HG03457 (cell line): ENCODE results near the gene GGT6.

Experiments
- ATAC-seq: cut with Tn5 transposase; IDR thresholded peaks from one replicate; pipeline ENCODE4 v1.9.1; 2021; ENCODE audit warnings: moderate number of reproducible peaks; ENCODE audit not compliant: unreplicated experiment

GGT6 gene

DNA sequence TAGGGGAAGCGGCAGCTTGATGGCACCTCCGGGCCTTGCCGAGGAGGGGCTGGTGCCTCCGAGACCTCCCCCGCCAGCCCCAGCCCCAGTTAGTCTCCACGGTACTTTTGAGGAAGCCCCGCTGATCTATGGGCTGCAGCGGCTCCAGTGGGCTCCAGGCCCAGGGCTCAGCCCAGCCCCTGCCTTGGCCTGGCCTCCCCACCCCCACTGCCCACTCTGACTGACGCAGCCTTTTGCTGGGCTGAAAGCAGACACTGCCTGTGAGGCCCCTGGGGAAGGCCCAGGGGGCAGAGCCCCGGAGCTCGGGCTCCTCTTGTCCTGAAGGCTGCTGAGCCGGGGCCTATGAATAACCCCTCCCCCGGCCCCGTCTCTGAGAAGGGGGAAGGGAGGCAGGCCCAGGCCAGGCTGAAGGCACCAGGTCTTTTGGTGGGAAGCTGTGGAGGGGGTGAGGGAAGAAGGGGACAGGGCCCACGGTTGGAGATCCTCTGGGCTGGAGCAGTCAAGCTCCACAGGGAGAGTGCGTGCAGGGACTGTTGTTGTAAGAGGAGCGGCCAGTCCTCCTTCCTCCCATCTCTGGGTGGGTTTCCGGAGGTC is 16.4 kb upstream of the GGT6 start:
- no peak for ATAC-seq

DNA sequence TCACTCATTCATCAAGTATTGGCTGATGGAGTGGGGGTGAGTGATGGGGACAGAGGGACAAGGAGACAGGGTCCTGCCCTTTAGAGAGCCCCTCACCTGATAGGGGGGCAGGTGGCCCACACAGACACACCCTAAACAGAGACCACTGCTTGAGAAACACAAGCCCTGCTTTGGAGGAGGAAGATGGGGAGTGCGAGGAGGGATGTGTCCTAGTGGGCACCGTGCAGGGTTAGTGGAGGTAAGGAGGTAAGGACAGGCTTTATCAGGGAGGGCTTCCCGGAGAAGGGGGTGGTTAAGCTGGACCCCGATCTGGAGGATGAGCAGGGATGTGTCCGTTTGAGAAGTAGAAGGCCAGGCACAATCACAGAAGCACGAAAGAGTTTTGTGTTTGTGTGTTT is 15.8 kb upstream of the GGT6 start:
- ATAC-seq, result no peak

DNA sequence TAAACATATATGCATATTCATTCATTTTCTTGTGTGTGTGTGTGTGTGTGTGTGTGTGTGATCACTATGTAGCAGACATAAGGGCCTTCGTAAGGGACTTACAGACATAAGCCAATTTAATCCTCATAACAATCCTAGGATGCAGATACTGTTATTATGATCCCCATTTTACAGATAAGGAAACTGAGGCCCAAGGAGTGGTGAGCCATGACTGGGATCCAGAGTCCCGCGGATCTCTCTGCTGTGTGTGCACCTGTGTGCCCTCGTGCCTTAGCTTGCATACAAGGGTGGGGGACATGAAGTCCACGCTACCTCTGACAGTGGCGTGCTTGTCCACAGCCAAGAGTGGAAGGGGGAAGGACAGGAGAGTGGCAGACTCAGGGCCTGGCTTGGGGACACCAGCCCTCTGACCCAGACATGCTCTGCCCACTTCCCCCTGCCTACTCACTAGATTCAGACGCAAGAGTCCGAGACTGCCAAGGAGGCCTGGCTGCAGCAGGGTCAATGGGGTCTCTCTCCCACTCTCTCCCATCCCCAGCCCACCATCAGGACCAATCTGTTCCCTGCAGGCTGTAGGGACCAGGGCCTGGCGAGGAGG is 14.2 kb upstream of the GGT6 start:
- ATAC-seq, result no peak

DNA sequence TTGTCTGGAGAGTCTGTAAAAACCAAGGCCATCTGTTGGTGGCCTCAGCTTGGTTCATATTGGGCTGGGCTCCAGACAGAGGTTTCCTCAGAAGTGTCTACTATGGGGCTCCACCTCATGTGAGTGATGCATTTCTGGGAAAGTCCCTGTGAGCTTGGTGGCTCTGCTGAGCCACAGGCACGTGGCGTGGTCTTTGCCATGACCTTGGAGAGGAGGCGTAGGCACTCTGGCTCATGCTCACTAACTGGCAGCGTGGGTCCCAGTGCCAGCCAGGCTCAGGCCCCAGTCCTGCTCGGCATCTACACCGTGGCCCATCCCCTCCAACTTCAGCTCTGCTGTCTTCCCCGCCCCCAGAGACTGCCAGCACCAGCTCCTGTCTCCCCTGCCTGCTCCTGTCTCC is 13.3 kb upstream of the GGT6 start:
- no peak for ATAC-seq

DNA sequence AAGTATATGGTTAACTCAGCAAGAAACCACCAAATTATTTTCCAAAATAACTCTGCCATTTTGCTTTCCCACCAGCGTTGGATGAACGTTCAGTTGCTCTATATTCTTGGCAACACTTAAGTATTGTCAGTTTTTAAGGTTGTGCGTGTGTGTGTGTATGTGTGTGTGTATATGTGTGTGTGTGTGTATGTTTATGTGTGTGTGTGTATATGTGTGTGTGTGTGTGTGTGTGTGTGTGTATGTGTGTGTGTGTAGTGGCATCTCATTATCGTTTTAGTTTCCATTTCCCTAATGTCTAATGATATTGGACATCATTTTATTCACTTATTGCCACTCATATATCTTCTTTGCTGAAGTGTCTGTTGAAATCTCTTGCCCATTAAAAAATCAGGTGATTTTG is 12.7 kb upstream of the GGT6 start:
- ATAC-seq, result no peak

DNA sequence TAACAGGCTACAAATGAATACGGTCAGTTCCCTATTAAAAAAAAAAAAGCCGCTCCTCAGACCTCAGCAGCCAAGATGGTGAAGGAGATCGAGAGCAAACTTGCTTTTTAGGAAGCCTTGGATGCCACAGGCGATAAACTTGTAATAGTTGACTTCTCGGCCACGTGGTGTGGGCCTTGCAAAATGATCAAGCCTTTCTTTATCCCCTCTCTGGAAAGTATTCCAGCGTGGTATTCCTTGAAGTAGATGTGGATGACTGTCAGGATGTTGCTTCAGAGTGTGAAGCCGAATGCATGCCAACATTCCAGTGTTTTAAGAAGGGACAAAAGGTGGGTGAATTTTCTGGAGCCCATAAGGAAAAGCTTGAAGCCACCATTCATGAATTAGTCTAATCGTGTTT is 11.8 kb upstream of the GGT6 start:
- ATAC-seq, result no peak

DNA sequence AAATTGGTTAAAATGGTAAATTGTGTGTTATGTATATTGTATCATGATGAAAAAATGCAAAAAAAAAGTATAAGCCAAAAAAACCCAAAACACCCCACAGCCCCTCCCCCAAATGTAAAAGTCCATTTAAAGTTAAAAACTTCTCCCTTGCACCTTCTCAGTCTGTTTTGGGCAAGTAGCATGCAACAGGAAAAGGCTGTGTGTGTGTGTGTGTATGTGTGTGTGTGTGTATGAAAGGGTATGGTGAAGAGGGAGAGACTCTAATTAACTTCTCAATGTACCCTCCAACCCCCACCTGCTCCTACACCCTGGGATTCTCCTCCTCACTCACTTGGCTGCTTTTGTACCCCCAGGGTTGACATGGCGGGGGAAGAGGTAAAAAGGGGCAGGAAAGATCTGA is 9.2 kb upstream of the GGT6 start:
- no peak for ATAC-seq

DNA sequence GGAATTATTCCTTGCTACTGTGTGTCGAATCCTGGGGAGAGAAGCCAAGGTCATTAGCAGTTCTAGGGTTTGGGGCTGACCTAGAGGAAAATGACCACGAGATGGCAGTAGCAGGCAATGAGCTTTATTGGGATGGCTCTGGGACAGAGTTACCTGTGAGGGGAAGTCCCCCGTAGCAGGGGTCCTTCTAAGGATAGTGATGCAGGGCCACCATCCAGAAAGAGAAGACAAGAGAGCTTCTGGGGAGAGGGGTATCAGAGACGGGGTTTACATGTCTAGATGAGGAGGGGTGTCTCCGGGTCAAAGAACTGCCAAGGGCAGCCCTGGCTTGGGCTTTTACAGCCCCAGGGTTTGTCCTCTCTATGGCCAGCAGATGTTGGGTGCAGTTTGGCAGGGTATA is 6.4 kb upstream of the GGT6 start:
- ATAC-seq, result no peak

DNA sequence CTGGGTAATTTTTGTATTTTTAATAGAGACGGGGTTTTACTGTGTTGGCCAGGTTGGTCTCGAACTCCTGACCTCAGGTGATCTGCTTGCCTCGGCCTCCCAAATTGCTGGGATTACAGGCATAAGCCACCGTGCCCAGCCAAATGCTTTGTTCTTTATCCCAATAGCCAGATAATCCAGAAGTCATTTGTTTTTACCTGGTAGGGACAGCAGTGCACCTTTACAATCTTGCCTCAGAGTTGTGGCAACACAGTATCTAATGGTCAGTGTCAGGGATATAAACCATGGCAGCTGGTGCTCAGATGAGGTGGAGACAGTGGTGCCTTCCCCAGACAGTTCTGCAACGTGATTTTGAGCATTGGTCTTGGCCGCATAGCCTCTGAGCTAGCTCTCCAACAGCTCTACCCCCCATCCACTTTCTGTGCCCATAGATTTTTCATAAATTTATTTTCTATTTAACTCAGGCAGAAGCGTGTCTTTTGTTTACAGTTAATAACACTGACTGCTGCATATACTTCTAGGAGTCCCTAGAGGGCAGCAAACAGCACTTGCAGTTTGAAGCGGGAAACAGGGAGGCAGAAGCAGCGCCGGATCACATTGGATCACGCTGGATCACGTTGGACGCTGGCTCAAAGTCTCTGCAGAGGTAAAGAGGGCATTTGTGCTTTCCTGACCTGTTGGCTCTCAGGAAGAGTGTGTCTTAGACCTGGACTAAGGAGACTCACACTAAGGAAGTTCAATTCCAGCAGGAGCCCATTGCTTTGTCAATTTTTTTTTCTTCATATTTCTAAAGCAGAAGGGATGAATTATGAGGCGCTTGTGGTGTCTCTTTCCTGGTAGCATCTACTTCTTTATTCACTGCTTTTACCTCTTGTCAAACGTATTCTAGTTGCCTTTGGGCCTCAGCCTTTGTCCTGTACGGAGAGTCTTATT is 5.1 kb upstream of the GGT6 start:
- no peak for ATAC-seq

DNA sequence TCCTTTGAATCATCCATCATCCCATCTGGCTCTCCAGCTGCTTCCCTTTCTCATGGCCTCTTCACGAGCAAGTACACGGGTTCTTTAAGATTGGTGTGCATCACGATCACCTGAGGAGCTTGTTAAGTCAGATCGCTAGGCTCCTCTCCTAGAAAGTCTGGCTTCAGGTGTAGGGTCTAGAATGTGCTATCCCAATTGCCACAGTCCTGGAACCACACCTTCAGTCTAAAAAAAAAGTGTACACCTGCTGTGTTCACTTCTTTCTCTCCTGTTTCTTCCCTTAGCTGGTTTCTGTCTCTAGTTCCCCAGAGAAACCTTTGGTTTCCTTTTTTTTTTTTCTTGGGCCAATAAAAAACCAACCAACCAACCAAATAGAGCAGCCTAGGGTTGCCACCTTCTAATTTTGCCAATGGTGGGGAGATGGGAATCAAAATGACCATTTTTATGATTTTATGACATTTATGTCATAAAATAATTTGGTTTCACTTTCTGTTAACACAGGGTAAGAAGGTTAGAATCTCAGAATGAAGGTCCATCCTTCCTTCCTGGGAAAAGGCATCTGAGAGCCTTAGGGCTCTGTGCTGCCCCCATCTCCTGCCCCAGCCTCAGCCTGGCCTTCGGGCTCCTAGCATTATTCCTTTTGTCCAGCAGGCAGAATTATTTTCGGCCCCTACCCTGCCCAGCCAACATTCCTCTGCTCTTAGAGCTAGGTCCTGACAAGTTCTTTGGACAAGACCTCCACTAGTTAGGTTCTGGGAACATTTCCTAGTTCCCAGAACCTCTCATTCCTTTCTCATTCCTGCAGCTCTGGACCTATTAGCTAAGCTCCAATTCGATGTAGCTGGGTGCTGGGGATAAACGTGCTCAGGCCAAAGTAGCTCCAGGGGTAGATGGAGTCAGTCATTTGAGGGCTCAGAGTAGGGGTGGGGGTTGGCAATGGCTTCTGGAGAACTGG is 1.9 kb upstream of the GGT6 start:
- ATAC-seq, result no peak

DNA sequence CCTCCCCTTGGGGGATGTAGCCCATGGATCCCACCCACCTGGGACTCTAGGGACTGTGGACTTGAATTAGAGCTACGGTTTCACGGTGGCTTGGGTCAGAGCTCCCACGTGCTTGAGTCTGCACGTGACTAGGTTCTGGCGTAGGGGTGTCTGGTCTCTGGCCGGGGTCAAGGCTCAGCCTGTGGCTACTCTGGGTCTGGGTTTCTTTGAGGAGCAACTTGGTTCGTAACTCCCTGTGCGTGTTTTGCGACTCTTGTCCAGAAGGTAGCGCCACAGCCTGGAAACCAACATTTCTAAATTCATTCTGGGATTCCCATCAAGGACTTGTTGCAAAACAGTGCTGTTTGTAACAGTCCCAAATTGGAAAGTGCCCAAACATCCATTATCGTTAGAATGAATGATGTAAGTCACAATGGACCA is 470 bp upstream of the GGT6 start:
- ATAC-seq, result no peak

DNA sequence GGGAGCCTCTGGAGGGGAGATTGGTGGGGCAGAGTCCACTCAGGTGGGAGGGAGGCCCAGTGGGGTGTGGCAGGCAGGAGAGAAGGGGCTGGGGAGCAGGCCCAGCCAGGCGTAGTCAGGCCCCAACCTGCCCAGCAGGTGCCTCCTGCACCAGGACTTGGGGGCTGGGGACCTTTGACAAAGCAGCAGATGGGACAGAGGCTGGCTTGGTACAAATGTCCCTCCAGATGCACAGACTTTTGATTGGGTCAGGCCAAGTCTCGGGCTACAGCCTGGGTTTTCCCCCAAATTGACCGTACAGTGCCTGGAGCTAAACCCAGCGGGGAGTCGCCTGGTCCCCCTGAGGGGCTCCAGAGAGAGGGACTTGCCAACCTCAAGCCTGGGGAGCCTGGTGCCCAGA is 411 bp downstream of the GGT6 start:
- ATAC-seq, result no peak

DNA sequence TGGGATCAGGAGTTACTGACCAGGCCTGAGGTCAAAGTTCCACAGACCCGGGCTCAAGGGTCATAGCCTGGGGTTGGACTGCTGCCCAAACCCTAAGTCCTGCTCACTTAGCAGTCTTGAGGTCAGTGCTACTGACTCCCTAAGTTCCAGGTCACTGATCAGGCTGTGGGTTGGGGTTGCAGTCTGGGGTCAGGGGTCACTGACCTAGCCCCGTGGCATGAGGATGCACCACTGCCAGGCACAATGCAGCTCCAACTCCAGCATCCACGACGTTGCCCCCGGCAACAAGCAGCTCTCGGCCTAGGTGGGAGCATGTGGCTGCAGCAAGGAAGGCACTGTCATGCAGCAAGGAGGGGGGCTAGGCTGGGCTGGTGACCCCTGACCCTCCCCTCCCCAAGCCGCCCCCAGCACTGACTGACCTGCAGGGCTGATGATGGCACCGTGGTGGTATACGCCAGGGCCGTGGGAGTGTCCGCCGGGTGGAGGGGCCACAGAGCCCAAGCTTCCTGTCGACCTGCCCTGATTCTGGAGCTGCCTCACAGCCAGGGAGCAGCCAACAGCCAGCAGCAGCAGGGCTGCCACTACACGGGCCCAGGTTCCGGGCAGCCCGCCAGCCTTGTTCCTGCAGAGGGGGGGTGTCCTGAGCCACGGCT is 1.1 kb downstream of the GGT6 start:
- ATAC-seq, result no peak

DNA sequence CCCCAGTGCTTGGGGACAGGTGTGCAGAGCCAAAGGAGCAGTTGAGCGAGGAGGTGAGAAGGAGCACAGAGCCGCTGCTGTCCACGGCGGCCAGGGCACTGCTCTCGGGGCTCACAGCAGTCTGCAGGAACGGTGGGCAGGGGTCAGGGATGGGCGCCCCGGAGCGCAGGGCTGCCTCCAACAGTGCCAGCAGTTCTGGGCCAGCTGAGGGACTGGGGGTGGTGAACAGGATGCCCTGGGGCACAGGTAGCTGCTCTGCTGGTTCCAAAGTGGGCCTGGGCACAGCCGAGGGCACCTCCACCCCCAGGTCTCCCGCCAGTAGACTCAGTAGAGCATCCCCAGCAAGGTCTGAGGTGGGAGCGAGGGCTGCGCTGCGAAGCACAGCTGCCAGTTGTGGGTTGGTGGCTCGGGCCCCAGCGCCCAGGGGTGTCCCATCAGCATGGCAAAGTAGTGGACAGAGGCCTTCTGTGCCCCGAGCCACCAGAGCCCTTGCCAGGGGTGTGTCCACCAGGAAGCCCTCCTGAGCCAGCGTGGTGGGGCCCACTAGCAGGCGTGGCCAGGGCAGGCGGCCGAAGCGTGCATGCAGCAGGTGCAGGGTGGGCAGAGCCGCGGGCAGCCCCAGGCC is 1.9 kb downstream of the GGT6 start:
- ATAC-seq, result no peak

DNA sequence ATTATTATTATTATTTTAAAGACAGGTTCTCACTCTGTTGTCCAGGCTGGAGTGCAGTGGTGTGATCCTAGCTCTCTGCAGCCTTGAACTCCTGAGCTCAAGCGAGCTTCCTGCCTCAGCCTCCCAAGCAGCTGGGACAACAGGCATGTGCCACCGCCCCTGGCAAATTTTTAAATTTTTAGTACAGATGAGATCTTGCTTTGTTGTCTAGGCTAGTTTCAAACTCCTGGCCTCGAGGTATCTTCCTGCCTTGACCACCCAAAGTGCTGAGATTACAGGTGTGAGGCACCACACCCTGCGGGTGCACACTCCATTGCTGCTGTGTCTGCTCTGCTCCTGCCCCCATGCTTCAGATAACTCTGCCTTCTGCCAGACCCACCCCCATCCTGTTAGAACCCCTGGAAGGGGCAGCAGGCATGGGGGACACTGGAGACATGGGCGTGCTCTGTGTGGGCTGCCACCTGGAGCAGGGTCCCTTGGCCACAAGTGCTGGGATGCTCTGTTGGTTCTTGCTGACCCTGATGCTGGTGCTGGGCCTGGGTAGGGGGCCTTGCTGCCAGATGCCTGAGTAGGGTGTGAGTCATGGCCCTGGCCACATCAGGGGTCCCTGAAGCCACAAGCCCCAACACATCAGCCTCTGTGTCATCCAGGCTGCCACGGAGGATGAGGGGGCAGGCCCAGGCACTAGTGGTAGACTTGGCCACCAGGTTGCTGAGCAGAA is 2.6 kb downstream of the GGT6 start:
- no peak for ATAC-seq

DNA sequence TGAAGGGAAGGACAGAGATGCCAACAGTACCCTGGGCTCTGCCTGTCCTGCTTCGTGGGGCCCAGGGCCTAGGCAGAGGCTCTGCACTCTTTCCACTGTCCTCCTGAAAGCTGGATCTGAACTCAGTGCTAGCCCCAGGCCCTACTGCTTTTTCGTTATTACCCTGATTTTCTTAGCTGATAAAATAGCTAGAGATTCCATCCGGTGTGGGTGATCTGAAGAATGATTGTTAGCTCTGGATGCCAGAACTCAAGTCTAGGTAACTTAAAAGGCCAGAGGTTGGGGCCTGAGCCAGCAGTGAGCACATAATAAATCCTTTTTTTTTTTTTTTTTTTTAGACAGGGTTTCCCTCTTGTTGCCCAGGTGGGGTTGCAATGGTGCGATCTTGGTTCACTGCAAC is 3.4 kb downstream of the GGT6 start:
- ATAC-seq, result no peak

DNA sequence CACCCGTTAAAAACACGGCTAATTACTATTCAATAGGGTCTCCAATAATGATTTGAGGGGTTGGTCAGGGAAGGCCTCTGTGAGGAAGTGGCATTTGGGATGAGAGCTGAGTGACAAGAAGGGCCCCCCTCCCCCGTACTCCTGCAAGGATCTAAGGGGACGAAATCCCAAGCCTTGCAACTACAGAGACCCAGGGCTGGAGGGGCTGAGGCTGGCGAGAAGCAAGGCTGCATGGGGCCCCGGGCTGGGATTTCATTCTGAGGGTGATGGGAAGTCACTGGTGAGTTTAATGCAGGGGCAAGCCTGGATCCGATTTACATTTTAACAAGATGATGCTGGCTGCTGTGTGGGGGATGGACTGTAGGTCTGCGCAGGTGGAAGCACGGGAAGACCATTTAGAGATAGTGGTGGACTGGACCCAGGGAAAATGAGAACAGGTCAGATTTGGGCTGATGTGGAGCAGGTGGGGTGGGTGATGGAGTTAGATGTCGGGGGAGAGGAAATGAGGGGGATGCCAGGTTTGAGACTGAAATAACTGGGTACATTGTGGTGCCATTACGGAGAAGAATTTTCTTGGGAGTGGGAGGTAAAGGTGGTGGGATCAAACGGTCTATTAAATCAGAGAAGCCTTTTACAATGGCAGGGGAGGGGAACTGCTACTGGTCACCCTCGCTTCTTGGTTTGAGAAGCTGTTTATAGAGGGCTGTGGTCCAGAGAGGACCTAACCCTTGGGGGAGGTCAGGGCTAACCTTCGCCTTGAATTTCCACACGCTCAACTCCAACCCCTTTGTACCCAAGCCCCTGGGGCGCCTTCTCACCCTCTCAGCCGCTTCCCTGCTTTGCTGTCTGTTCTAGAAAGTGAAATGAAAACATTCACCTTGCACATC is 4.3 kb downstream of the GGT6 start:
- no peak for ATAC-seq

DNA sequence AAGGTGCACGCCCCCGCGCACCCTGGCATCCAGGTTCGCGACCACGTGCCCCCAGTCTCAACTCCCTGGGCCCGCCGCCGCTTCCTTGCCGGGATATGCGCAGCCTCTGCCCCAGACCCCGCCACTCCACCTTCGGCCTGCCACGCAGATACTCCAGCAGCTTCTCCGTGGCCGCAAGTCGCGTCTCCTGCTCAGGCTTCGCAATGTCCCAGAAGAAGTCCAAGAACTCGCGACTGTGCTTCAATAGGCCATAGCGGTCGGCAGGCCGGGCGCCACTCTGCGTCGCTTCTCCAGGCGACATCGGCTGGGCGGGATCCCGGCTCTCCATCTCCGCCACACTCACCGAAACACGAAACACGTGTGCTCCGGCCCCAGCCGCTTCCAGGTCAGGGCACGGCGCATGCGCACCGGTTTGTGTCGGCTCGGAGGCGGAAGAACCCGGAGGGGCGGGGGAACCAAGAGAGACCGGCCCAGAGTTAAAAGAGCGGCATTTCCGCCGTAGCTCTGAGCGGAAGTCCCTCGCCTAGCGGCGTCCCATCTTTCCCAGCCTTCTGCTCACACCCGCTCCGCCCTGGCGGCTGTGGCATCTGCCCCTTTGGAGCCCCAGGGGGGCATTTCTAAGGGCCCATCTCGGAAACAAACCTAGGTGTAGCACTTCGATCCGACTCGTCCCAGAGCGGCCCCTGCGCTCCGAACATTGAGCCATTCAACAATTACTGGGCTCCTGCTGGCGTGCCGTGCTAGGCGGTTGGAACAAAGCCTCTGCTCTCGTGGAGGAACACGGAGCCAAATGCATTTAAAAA is 5.2 kb downstream of the GGT6 start, which contains the start of gene MYBBP1A:
TSS of gene MYBBP1A (minus strand) at position 388 of the 803 bp plus-strand sequence. CDS start at position 328, 60 bp downstream.
- peak; percentile 56 for ATAC-seq
